H9 (cell line): ENCODE measurements around the gene MYT1. TPM values are rescaled to one million over a fixed set of nuclear protein-coding genes. Genes with fewer than 3 reads are reported as not detected.

ENCODE experiments used
- DNase-seq: peaks from one replicate; pipeline ENCODE4 v3.0.0-alpha.2; 2017
- H2AFZ ChIP-seq: one replicate; pipeline ENCODE4 v1.6.1; 2013; ENCODE audit warnings: mild to moderate bottlenecking, low read length, control low read depth, moderate library complexity
- H2AK5ac ChIP-seq: 2 replicates; pipeline ENCODE4 v1.6.1; 2013; ENCODE audit warnings: low read length, control low read depth, mixed read lengths; ENCODE audit not compliant: insufficient read length
- H2BK120ac ChIP-seq: one replicate; pipeline ENCODE4 v1.6.1; 2013; ENCODE audit warnings: low read depth, mild to moderate bottlenecking, low read length, control low read depth, inconsistent platforms; ENCODE audit not compliant: poor library complexity, severe bottlenecking
- H2BK12ac ChIP-seq: 2 replicates; pipeline ENCODE4 v1.6.1; 2013; ENCODE audit warnings: low read length, control low read depth, mixed read lengths, low read depth; ENCODE audit not compliant: insufficient read length
- H2BK15ac ChIP-seq: 2 replicates; pipeline ENCODE4 v1.6.1; 2013; ENCODE audit warnings: low read depth, low read length, control low read depth
- H2BK20ac ChIP-seq: one replicate; pipeline ENCODE4 v1.6.1; 2013; ENCODE audit warnings: low read depth, mild to moderate bottlenecking, low read length, control low read depth, inconsistent platforms; ENCODE audit not compliant: poor library complexity, severe bottlenecking
- H2BK5ac ChIP-seq: 2 replicates; pipeline ENCODE4 v1.6.1; 2013; ENCODE audit warnings: low read length, control low read depth, mixed read lengths; ENCODE audit not compliant: insufficient read length
- H3K14ac ChIP-seq: 2 replicates; pipeline ENCODE4 v1.6.1; 2013; ENCODE audit warnings: low read length, control low read depth; ENCODE audit not compliant: insufficient read depth
- H3K18ac ChIP-seq: 2 replicates; pipeline ENCODE4 v1.6.1; 2013; ENCODE audit warnings: low read depth, mild to moderate bottlenecking, mixed read lengths, low read length, control low read depth; ENCODE audit not compliant: insufficient read length
- H3K23ac ChIP-seq: 2 replicates; pipeline ENCODE4 v1.6.1; 2013; ENCODE audit warnings: low read length, control low read depth, mixed read lengths, low read depth; ENCODE audit not compliant: insufficient read length
- H3K23me2 ChIP-seq: 2 replicates; pipeline ENCODE4 v1.6.1; 2013; ENCODE audit warnings: low read depth, mild to moderate bottlenecking, mixed read lengths, low read length, control low read depth; ENCODE audit not compliant: insufficient read length, poor library complexity, severe bottlenecking
- H3K27ac ChIP-seq: 2 replicates; pipeline ENCODE4 v1.5.1; 2013; ENCODE audit warnings: low read length, control low read depth, mixed read lengths, low read depth; ENCODE audit not compliant: insufficient read length
- H3K27me3 ChIP-seq: 2 replicates; pipeline ENCODE4 v1.6.1; 2013; ENCODE audit warnings: low read length, control low read depth, inconsistent platforms; ENCODE audit not compliant: insufficient read depth
- H3K4ac ChIP-seq: 2 replicates; pipeline ENCODE4 v1.6.1; 2013; ENCODE audit warnings: low read depth, mild to moderate bottlenecking, control low read depth, inconsistent platforms, low read length, moderate library complexity
- H3K4me1 ChIP-seq: 2 replicates; pipeline ENCODE4 v1.6.1; 2013; ENCODE audit warnings: low read length, control low read depth, inconsistent platforms; ENCODE audit not compliant: insufficient read depth
- H3K4me2 ChIP-seq: 2 replicates; pipeline ENCODE4 v1.6.1; 2013; ENCODE audit warnings: low read length, control low read depth, mixed read lengths; ENCODE audit not compliant: insufficient read length, insufficient read depth
- H3K56ac ChIP-seq: 2 replicates; pipeline ENCODE4 v1.6.1; 2013; ENCODE audit warnings: low read depth, mild to moderate bottlenecking, mixed read lengths, low read length, control low read depth; ENCODE audit not compliant: insufficient read length
- H3K79me1 ChIP-seq: 2 replicates; pipeline ENCODE4 v1.6.1; 2013; ENCODE audit warnings: low read depth, mild to moderate bottlenecking, moderate library complexity, low read length, control low read depth, inconsistent platforms; ENCODE audit not compliant: insufficient read depth, poor library complexity, severe bottlenecking
- H3K79me2 ChIP-seq: 2 replicates; pipeline ENCODE4 v1.6.1; 2013; ENCODE audit warnings: low read length, control low read depth, inconsistent platforms; ENCODE audit not compliant: insufficient read depth
- H3K9ac ChIP-seq: 2 replicates; pipeline ENCODE4 v1.6.1; 2013; ENCODE audit warnings: low read length, control low read depth, mixed read lengths; ENCODE audit not compliant: insufficient read length; ENCODE audit errors: extremely low read depth
- H3K9me3 ChIP-seq: one replicate; pipeline ENCODE4 v1.6.1; 2013; ENCODE audit warnings: low read depth, low read length, inconsistent platforms; ENCODE audit not compliant: control insufficient read depth
- H3T11ph ChIP-seq: one replicate; pipeline ENCODE4 v1.6.1; 2013; ENCODE audit warnings: mild to moderate bottlenecking, low read length, control low read depth, inconsistent platforms
- H4K20me1 ChIP-seq: one replicate; pipeline ENCODE4 v1.6.1; 2013; ENCODE audit not compliant: control insufficient read depth, insufficient read length, insufficient read depth
- H4K5ac ChIP-seq: 2 replicates; pipeline ENCODE4 v1.6.1; 2013; ENCODE audit warnings: low read depth, mild to moderate bottlenecking, mixed read lengths, low read length, control low read depth; ENCODE audit not compliant: insufficient read length
- H4K8ac ChIP-seq: replicated peaks from 2 replicates; pipeline ENCODE4 v1.6.1; 2013; ENCODE audit warnings: low read length, control low read depth, mixed read lengths, low read depth; ENCODE audit not compliant: insufficient read length
- H4K91ac ChIP-seq: 2 replicates; pipeline ENCODE4 v1.6.1; 2013; ENCODE audit warnings: low read depth, mild to moderate bottlenecking, moderate library complexity, mixed read lengths, low read length, control low read depth; ENCODE audit not compliant: insufficient read length
- H3K27ac Mint-ChIP-seq, 3 experiments: 2 replicates in 2 of 3; 3 replicates in 1 of 3; pipeline ENCODE4 v1.8.0; 2020 to 2021; ENCODE audit warnings: mixed read lengths in 3 of 3, mild to moderate bottlenecking in 1 of 3, moderate library complexity in 1 of 3
- H3K27me3 Mint-ChIP-seq: 2 replicates; pipeline ENCODE4 v1.8.0; 2021; ENCODE audit warnings: low read depth, mild to moderate bottlenecking, moderate library complexity, mixed read lengths
- H3K36me3 Mint-ChIP-seq, 3 experiments: 2 replicates in 2 of 3; 3 replicates in 1 of 3; pipeline ENCODE4 v1.8.0; 2020 to 2021; ENCODE audit warnings: low read depth in 3 of 3, mixed read lengths in 3 of 3; ENCODE audit not compliant: insufficient read depth in 1 of 3
- H3K4me1 Mint-ChIP-seq, 2 experiments: 2 replicates each; pipeline ENCODE4 v1.8.0; 2020; ENCODE audit warnings: mixed read lengths in 2 of 2
- H3K4me3 Mint-ChIP-seq, 2 experiments: 2 replicates in 1 of 2; 3 replicates in 1 of 2; pipeline ENCODE4 v1.8.0; 2020 to 2021; ENCODE audit warnings: mild to moderate bottlenecking in 2 of 2, mixed read lengths in 2 of 2, moderate library complexity in 1 of 2
- H3K9me3 Mint-ChIP-seq, 2 experiments: 2 replicates in 1 of 2; 3 replicates in 1 of 2; pipeline ENCODE4 v1.8.0; 2020; ENCODE audit warnings: mild to moderate bottlenecking in 2 of 2, mixed read lengths in 2 of 2, moderate library complexity in 1 of 2
- CTCF ChIP-seq: fragments of 200-600 bp; sonication (generic); conservative IDR thresholded peaks from 3 replicates; pipeline ENCODE4 v1.8.0; 2021; ENCODE audit warnings: antibody characterized with exemption, mild to moderate bottlenecking
- WGBS: extraction: QIAGEN DNeasy Blood & Tissue Kit; methylation state at CpG from one replicate; pipeline ENCODE4 v1.1.7; 2013; ENCODE audit warnings: missing lambda C conversion rate, low lambda C conversion rate, mixed read lengths; ENCODE audit not compliant: insufficient read length; ENCODE audit errors: extremely low coverage; 5-methylcytosine and 5-hydroxymethylcytosine counted together
- total RNA-seq: library from RNA; stranded (reverse); gene quantifications from 2 replicates; pipeline ENCODE4 v1.2.1, GENCODE V29; 2021

The MYT1 gene
- total RNA-seq, 1 experiment from 2014 or later: 0.79 TPM

- no peak overlapping the region for H3K27ac Mint-ChIP-seq
Observed at GRCh38 chr20:64159711-64160110, 4.5 kb upstream of the MYT1 start.

More at GRCh38 chr20:64159711-64160110, 4.5 kb upstream of the MYT1 start:
- Mint-ChIP-seq H3K36me3 (no peaks in the 10 kb centered on the region), H3K4me3 (no peak overlapping the region), H3K4me1 (peaks cover 54 to 62% of the 10 kb centered on the region in 2 experiments), H3K27me3 (peaks cover 49% of the 10 kb centered on the region), H3K9me3 (no peaks in the 10 kb centered on the region)
- H3K79me2 ChIP-seq: no peaks in the 10 kb centered on the region
- H3K27me3 ChIP-seq: no peaks in the 10 kb centered on the region; the same call in 1 of the 2 replicates
- H3T11ph ChIP-seq: no peak overlapping the region
- H3K56ac ChIP-seq: no peak overlapping the region
- H4K5ac ChIP-seq: no peak overlapping the region
- no peaks in the 10 kb centered on the region for H3K9me3 ChIP-seq
- H4K20me1 ChIP-seq: no peaks in the 10 kb centered on the region
- peak overlapping the region; percentile 16 for H3K18ac ChIP-seq
- no peak overlapping the region for H2BK12ac ChIP-seq
- no peak overlapping the region for H3K4ac ChIP-seq
- H3K14ac ChIP-seq: no peak overlapping the region
- no peak overlapping the region for H4K8ac ChIP-seq
- no peak for TF ChIP-seq CTCF
- no peak overlapping the region for H2AK5ac ChIP-seq
- no peak overlapping the region for H2BK5ac ChIP-seq
- H3K27ac ChIP-seq: no peak overlapping the region
- no peak overlapping the region for H2AFZ ChIP-seq
- H3K4me1 ChIP-seq: peaks cover 4% of the 10 kb centered on the region; the same call in 1 of the 2 replicates
- H2BK20ac ChIP-seq: no peak overlapping the region
- no peaks in the 10 kb centered on the region for H3K79me1 ChIP-seq
- no peak overlapping the region for H4K91ac ChIP-seq
- no peak overlapping the region for H3K4me2 ChIP-seq
- WGBS: no CpG with 5 or more reads among the region's 7 CpGs
- H3K23ac ChIP-seq: no peak overlapping the region
- H2BK15ac ChIP-seq: no peak overlapping the region
- no peak overlapping the region for H3K9ac ChIP-seq
- DNase-seq: no peak
- no peak overlapping the region for H2BK120ac ChIP-seq
- no peaks in the 10 kb centered on the region for H3K23me2 ChIP-seq
